Measurements from ENCODE around the gene C3AR1.

- TF ChIP-seq CTCF (conservative IDR thresholded peaks at IDR 0.05) (no peak), ZFX (IDR thresholded peaks at IDR 0.05) (no peak)
Observed at GRCh38 chr12:8065991-8066594, at the start of gene C3AR1.
